NCI-H146 (cell line): Measurements from ENCODE around the gene DDRGK1.

Experiments used
- DNase-seq: peaks from one replicate; lab custom pipeline; 2025; lab: John Stamatoyannopoulos, UW

Gene DDRGK1

DNA sequence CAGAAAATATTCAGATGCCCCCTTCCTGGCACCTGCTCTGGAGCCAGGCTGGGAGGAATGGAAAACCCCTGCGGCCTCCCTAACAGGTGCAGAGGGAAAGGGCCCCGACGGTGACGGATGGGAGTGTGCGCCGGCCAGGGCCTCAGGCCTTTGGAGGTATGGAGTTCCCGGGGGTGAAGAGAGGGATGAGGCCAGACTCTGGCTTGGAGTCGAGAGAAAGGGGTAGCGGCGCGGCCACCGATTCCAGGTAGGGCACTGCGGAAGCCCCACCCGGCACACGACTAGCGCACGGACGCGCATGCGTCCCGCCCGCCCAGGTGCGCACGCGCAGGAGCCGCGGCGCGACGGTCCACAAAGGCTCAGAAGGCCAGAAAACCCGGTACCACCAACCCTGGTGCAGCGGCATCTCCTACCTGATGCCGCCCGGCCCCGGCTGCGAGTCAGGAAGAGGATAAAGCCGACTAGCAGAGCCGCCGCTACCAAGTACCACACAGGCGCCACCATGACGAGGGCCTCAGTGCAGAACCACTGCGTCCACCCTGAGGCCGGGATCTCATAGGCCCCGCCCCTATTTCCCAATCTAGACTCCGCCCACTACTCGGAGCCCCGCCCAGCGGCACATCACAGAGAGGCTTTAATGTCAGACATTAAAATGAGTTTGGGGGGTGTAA, at the start of gene DDRGK1:
TSS of gene DDRGK1 (minus strand) at position 559 of the 671 bp plus-strand sequence. CDS start at position 504, 55 bp downstream.
- DNase-seq: peak; percentile 90

DNA sequence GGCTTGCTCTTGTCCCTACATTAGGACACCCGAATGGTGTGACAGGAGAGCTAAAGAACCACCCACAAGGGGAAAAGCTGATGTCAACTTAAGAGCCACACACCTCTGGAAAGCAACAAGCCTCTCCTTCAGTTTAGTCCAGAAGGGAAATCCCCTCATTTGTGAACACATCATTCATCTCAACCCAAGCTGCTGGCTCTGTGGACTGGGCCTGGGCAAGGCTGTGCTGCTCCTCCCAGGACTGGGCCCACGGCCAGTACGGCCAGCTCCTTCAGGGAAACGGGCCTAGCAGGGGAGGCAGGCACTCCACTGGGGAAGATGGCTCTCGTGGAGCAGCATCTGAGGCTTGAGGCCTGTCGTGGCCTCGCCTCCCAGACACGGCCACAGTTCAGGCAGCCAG, 47.3 kb upstream of the DDRGK1 start:
- no peak for DNase-seq

DNA sequence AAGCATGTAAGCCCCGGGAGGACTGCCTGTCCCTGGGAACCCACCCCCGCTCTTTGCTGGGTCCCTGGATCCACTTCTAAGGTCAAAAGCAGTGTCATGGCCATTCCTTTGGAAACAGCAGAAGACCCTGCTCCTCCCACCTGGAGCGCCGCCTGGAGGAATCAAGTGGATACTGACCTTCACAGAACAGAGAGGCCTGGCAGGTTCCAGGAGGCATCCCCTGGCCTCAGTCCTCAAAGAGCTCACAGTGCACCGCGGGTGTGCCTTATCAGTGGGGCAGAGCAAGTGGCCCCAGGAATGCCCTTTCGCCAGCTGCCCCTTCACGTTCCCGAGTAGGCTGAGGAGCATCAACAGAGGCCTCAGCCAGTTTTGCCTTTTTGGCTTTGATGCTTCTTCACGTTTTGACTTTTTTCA, 45.6 kb upstream of the DDRGK1 start:
- peak; percentile 30 for DNase-seq

DNA sequence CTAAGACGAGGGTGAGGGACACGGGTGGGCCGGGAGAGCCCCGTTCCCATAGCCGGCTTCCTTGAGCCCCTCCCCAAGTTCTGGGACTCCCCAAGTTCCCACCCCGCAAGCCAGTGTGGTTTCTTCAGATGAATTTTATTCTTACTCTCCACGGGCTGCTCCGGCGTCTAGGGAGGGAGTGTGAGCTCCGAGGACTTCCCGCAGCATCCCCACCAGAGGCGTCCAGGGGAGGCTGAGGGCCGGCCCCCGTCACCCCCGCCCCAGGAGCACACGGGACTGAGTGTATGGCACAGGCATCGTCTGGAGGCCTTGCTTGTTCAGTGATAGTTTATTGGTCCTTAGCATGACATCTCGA, 44.5 kb upstream of the DDRGK1 start:
- DNase-seq: peak; percentile 35

DNA sequence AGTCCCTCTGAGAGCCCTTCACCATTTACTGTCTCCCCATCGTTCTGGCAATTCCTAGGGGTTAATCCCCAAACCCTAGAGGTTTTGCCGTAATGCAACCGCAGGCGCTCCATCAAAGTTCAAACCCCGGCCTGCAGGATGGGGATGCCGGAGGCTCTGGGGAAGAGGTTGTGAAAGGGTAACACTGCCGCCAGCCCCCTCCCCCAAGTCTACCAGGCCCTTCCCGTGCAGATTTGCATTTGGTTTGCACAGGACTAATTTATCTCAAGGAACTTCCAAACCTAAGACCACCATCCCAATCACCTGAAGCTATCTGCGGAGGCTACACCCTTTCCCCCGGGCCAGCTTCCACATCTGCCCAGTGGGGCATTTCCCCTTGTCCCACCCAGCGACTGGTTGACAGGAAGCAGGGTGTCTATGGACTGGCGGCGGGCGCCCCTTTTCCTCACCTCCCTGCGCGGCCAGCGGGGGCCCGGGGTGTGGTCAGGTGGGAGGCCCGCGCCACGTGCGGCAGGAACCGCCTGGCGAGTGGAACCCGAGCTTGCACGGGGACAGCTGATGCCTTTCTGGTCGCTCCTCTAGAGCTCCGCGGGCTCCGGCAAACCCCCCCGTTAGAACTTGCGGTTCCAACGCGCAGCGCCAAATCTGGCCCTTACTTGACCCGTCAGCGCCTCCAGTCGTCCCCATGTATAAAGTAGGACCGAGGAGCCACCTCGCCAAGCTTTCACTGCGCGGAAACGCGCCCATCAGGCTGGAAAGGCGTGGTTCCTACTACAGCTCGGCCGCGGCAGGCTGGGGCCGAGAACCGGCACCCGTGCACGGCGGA, 43.9 kb upstream of the DDRGK1 start:
- peak; percentile 75 for DNase-seq

DNA sequence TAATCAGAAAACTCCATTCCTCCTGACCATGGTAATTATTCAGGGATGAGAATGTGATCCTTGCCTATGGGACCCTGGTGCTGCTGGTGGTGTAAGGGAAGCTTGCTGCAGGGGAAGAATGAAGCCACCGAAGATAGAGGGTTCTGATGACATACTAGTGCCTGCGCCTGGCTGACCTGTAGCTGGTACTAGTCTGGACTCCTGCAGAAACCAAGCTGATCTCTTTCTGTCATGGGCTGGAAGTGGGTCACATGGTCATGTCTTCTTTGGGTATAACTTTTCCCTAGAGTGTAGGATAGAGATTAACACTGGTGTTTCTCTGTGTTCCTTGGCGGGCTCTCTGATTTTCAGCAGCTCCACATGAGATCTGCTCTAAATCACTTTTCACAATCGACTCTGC, 43.2 kb upstream of the DDRGK1 start:
- DNase-seq: no peak

DNA sequence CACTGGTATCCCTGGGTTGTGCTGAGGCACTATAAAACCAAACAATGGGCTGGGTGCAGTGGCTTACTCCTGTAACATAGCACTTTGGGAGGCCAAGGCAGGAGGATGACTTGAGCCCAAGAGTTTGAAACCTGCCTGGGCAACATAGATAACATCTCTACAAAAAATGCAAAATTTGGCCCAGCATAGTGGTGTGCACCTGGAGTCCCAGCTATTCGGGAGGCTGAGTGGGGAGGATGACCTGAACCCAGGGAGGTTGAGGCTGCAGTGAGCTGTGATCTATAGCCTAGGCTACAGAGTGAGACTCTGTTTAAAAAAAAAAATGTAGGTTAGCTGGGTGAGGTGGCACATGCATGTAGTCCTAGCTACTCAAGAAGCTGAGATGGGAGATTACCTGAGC, 42.2 kb upstream of the DDRGK1 start:
- DNase-seq: no peak

DNA sequence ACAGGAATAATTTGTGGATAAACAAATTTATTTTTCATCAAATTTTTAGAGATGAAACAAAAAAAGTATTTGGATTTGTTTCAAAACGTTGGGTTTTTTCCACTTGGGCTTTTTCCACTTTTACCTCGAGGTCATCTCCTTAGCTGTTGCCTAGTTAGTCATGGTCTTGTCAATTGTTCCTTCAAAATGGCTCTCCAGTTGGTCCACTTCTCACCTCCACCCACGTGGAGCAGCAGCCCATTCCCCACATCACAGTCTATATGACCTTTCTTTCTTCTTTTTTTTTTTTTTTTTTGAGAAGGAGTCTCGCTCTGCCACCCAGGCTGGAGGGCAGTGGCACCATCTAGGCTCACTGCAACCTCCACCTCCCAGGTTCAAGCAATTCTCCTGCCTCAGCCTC, 41.2 kb upstream of the DDRGK1 start:
- DNase-seq: no peak

DNA sequence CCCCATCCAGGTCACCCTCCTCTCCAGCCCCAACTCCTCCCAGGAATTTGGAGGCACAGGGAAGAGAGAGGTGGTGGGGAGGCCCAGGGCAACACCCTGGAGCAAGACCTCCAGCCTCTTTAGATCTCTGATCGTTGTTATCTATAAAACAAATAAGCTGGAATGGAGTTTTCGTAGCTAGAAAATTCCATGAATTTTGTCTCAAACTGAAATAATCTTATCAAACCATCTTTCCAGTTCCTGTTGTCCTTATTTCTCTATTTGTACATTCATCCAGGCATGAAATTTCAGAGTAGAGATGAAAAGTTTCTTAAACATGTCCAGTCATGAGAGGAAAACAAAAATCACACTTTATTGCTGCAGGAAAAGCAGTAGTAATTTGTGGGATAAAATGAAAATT, 40.7 kb upstream of the DDRGK1 start:
- no peak for DNase-seq

DNA sequence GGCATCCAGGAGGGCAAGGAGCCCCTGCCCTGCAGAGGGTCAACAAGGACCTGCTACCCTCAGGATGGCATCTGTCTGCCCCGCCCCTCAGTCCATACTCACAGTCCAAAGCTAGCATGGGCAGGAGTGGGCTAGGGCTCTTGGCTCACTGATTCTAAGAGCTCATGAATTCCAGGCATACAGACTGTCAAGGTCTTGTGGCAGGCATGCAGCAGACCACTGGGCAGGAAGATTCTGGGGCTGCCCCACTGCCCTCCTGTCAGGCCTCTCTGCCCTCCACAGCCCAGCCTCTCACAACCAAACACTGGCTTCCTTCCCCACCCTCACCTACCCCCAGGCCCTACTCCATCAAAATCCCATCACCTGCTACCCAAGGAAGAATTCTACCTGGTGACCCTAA, 40.1 kb upstream of the DDRGK1 start:
- DNase-seq: no peak

DNA sequence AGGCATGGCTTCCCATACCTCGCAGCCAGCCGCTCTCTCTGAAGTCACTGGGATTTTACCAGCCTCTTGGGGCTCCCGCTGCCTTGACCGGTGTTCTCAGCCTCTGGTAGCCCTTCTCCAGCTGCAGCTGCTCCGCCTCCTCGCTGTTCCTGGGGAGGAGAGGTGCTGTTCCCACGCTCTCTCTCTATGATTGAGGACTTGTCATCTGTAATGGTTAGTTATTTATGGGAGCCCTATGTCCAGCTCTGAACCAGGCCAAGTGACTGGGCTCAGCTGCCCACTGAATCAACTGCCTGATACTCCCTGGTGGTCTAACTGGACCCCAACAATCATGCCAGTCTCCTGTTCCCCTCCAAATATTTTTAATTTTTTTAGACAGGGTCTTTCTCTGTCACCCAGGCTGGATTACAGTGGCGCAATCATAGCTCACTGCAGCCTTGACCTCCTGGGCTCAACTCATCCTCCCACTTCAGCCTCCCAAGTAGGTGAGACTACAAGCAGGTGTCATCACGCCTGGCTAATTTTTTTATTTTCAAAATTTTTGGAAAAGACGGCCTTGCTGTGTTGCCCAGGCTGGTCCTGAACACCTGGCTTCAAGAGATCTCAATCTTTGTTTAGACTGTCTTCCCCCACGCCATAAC, 39.4 kb upstream of the DDRGK1 start:
- DNase-seq: no peak

DNA sequence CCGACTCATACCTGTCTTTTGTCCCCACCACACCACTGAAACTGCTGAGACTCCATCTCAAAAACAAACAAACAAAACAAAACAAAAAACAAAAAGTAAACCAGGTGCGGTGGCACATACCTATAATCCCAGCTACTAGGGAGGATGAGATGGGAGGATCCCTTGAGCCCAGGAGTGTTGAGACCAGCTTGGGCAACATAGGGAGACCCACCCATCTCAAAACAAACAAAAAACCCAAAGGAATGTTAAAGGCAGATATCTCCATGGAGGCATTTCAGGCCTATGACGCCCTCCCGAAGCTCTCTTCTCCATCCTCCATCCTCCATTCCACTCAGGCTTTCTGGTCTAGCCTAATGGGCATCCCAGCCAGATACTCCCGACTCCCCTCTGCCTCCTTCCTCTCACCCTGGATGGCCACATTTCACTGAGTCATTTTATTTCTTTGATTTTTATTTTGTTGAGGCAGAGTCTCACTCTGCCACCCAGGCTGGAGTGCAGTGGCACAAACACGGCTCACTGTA, 37.8 kb upstream of the DDRGK1 start:
- no peak for DNase-seq

DNA sequence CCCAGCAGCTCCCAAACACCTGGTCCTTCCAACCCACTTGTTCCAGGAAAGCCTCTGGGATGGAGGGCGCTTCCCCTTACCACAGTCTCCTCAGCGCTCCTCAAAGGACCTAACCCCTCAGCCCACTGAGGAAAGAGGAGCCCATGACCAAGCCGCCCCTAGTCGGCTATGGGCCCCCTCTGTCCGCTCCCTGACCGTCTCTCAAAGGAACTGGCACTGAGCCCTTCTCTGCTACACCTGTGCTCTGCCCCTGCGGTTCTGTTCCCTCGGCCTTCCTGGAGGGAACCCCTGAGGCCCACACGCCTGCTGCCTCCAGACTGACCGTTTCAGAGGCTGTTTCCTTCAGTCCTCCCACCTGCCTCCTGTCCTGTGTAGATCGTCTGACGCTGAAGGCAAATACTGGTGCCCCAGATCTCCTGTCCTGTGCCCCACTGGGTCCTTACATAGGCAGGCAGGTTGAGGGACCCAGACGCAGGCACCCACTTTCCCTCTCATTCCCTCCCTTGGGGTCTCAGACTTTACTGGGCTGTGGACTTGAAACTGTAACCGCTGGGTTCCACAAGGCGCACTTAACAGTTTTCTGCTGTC, 36.4 kb upstream of the DDRGK1 start:
- DNase-seq: no peak

DNA sequence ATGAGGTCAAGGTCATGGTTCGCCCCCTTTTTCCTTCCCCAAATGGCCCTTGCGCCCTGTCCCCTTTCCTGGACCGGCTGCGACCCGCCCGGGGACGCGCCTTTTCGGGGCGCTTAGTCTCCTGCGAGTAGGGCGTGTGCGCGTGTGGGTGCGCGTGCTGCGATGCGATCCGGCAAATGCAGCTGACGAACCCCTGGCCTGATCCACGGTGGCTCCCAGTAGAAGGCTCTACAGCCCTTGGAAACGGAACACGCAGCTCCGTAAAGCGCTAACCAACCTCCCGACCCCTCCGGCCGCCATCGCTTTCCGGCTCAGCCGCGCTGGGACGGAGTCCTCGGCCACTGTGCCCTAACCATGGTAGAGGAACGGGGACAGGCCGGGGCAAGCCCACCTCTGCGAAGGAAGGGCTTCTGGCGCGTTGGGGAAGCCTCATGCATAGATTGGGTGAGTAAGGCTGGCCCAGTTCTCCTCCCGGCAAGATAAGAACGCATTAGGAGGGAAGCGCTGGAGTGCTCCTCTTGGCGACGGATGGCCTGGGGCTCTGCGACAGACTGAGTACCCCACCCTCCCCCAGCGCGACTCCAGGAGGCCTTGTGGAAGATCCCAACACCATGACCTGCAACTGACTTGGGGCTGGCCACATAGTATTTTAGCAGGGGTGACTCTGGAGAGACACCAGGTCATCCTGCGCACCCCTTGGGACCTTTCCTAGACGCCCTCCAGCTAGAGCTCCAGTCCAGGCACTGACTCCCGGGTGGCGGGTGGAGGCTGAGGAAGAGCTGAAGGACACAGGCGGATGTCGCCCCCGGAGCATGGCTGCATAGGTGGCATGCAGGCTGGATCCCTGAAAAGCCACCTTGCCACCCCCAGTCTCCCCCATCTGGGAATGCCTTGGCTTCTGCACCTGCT, 35.6 kb upstream of the DDRGK1 start:
- peak; percentile 51 for DNase-seq

DNA sequence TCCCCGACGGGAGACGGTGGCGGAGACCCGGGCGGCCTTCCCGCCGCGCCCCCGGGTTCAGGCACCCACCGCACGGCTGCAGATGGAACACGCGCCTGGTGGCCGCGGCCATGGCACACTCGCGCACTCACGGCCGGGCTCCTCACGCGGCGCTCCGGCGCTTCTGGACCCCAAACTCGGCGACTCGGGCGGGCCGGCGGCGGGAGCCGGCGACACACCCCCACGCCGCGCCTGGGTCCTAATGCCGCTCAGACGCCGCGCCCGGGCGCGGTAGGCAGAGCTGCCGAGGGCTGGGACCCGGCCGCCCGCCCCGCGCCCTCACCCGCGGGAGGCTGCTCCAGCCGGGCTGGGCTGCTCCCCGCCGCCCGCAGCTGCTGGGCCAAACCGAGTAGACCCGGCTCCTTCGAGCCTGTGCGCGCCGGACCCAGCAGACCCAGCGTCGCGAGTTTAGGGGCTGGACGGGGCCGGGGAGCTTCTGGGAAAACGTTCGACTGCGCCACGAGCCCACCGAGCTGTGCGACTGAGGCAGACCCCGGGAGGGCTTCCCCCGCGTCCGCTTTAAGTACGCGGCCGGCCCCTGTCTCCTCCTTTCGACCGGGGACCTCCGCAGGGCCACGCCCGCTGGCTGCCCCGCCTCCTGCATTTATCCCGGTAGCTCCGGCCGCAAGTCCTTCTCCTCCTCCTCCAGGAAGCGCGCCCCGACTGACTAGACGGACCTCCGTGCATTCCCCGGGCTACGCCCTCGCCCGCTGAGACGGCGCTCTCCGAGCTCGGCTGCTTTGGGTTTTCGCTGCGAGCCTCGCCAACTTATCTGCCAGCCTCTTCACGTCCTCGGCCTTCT, 34.8 kb upstream of the DDRGK1 start, which contains the start of gene SLC4A11:
TSS of gene SLC4A11 (minus strand) at position 165 of the 841 bp plus-strand sequence. CDS start at position 112, 53 bp downstream.
- peak; percentile 83 for DNase-seq

DNA sequence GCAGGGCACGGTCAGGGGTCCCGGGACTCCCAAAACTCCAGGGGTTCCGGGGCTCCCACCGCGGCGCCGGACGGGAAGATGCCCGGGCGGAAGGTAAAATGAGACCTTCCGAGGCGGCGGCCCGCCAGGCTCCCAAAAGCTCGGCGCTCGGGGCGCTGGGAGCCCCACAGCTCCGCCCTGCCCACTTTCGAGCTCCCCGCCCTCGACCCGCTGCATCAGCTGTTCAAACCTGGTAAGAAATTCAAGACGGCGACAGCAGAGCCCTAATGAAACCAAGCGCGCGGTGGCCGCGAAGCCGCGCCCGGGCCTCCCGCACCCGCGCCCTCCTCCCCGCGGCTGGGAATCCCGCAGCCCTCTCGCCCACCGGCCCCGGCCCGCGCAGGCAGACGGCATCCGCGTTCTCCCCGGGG, 34.1 kb upstream of the DDRGK1 start:
- peak; percentile 52 for DNase-seq

DNA sequence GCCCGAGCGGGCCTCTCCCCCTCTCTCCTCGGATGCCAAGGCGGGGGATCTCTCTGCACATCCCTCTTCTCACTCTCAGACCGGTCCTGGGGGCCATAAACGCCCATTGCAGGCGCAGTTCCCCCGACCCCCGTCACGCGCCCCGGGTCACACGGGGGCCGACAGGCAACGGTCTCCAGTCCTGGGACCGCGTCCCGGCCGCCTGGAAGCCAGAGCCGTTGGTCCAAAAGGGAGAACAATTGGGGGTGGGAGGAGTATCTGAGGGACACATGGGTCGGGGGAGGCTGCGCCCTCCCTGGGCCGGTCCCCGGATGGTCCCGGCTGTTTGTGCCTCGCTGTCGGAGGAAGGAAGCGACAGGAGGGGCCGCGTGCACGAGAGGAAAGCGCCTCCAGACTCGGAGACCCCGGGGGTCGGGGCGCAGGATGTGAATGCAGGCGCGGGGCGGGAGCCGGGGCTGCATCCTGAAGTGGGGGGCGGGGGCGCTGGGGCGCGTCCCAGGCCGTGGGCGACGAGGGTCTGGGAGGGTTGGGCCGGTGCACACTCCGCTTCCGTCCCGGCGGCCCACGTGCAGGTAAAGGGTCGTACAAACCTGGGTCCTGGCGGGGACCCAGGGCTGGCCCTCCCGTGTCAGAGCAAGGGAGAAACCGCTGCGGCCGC, 33.6 kb upstream of the DDRGK1 start:
- DNase-seq: peak; percentile 32

DNA sequence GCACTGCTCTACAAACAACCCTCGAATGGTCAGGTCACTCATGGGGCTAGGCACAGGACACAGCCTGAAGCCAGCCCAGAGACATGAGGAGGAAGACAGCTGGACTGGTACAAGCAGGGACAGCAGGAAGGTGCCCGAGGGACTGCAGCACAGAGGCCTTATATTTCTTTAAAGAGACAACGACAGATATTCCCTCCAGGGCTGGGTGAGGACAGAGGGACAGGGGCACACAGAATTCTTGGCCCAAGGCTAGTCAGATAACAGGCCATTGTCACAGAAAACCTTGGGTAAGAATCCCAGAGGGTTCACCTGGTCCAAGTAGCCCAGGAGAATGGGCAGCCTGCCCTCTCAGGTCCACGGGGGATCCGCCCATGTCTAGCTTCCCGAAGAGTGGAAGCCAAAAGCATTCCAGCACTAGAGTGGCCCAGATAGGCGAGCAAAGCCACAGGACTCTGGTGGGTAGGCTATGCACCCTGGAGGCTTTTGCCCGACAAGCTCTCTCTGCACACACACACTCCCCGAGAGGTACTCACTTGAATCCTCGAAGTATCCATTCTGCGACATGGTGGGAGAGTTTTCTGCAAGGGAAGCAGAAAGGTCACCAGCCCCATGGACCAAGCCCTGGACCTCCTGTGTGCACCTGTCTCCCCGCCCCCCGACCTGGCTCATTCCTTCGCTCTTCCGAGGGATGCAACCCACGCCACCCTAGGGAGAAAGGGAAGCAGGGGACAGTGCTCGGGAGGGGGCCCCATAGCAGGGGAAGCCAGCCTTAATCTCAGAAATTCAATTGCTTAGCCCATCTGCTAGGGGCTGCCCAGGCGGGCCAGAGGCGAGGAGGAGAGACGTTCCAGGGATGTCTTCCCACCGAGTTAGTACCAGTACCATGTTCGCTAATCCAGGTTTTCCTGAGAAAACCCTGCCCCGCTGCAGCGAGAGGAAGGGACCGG, 32.8 kb upstream of the DDRGK1 start:
- DNase-seq: no peak
